A673 (cell line): ENCODE data around the gene CEACAM18. TPM values are rescaled to one million over a fixed set of nuclear protein-coding genes. Genes with fewer than 3 reads are reported as not detected.

Source experiments
- BruUV-seq: library from RNA; stranded (reverse); fragments of 400-500 nt; replicated peaks from 2 replicates; lab custom pipeline; 2021; lab: Mats Ljungman, UMichigan
- CTCF ChIA-PET: fragments of 300-600 bp; sonication (Branson Sonifier 250); formaldehyde crosslinking; loops from one replicate; lab custom pipeline; 2022; ENCODE audit warnings: antibody characterized with exemption; lab: Charles Lee
- POLR2A ChIA-PET: fragments of 300-600 bp; sonication (Branson Sonifier 250); formaldehyde crosslinking; loops from one replicate; lab custom pipeline; 2022; ENCODE audit warnings: antibody characterized with exemption; ENCODE audit not compliant: low non-redundant PET; lab: Charles Lee
- DNase-seq: peaks from one replicate; pipeline ENCODE4 v3.0.0-alpha.2; 2015; ENCODE audit warnings: low spot score
- H3K27ac ChIP-seq: fragments of 200-600 bp; sonication (generic); 2 replicates; pipeline ENCODE4 v1.5.1; 2016; ENCODE audit warnings: mixed run types, low read depth, mild to moderate bottlenecking, mixed read lengths, antibody characterized with exemption, low read length; ENCODE audit not compliant: poor library complexity, severe bottlenecking
- H3K27me3 ChIP-seq: fragments of 200-600 bp; sonication (generic); replicated peaks from 2 replicates; pipeline ENCODE4 v1.6.1; 2017; ENCODE audit warnings: mixed run types, low read depth, mild to moderate bottlenecking, mixed read lengths, antibody characterized with exemption, low read length; ENCODE audit not compliant: insufficient read depth, poor library complexity
- H3K36me3 ChIP-seq: fragments of 200-600 bp; sonication (generic); 2 replicates; pipeline ENCODE4 v1.6.1; 2016; ENCODE audit warnings: mixed run types, mild to moderate bottlenecking, mixed read lengths, antibody characterized with exemption, low read length; ENCODE audit not compliant: insufficient read depth, poor library complexity, severe bottlenecking
- H3K4me1 ChIP-seq: fragments of 200-600 bp; sonication (generic); 2 replicates; pipeline ENCODE4 v1.6.1; 2017; ENCODE audit warnings: mixed run types, mild to moderate bottlenecking, mixed read lengths, antibody characterized with exemption, low read length; ENCODE audit not compliant: insufficient read depth, poor library complexity, severe bottlenecking
- H3K4me3 ChIP-seq: fragments of 200-600 bp; sonication (generic); 2 replicates; pipeline ENCODE4 v1.5.1; 2016; ENCODE audit warnings: low read depth, mixed run types, mild to moderate bottlenecking, mixed read lengths, low read length; ENCODE audit not compliant: poor library complexity, severe bottlenecking
- H3K9me3 ChIP-seq: fragments of 200-600 bp; sonication (generic); 2 replicates; pipeline ENCODE4 v1.6.1; 2016; ENCODE audit warnings: mixed run types, low read depth, mild to moderate bottlenecking, mixed read lengths, antibody characterized with exemption, low read length; ENCODE audit not compliant: poor library complexity, severe bottlenecking
- CTCF ChIP-seq: fragments of 300-800, 200-600 bp; sonication (generic); conservative IDR thresholded peaks from 2 replicates; pipeline ENCODE4 v1.5.1; 2017; ENCODE audit warnings: low read depth, mild to moderate bottlenecking, antibody characterized with exemption, low read length, moderate library complexity, mixed read lengths
- EZH2 ChIP-seq: fragments of 200-600 bp; sonication (generic); IDR thresholded peaks from 2 replicates; pipeline ENCODE4 v1.6.1; 2017; ENCODE audit warnings: borderline replicate concordance, low read depth, mild to moderate bottlenecking, mixed read lengths, antibody characterized with exemption, low read length; ENCODE audit not compliant: poor library complexity, severe bottlenecking
- intact Hi-C: fragments of 100-400 bp; cut with micrococcal nuclease; formaldehyde crosslinking; loops from one replicate; pipeline ENCODE4 v1.10.0; 2022; ENCODE audit not compliant: unreplicated experiment
- total RNA-seq: library from RNA; stranded (reverse); gene quantifications from 2 replicates; pipeline ENCODE4 v1.2.3, GENCODE V29; 2021

Gene CEACAM18
- total RNA-seq, 1 experiment from 2014 or later: not detected

- Histone ChIP-seq H3K36me3 (no peaks in the 10 kb centered on the region), H3K4me1 (no peaks in the 10 kb centered on the region), H3K9me3 (no peaks in the 10 kb centered on the region), H3K27ac (no peak overlapping the region), H3K27me3 (peaks cover 68% of the 10 kb centered on the region), H3K4me3 (no peak overlapping the region)
- intact Hi-C loops: no loop called here
- BruUV-seq: no TSS peak
- no peak for DNase-seq
- TF ChIP-seq EZH2 (no peak), CTCF (no peak)
- CTCF ChIA-PET: no interaction called here
- POLR2A ChIA-PET: no interaction called here
These were observed 28.9 kb downstream of the CEACAM18 start for GRCh38 chr19:51507192-51507591.

- intact Hi-C loops: no loop called here
- no peak for TF ChIP-seq CTCF
- TF ChIP-seq EZH2: no peak
- ChIA-PET CTCF (no interaction called here), POLR2A (no interaction called here)
- DNase-seq: no peak
- H3K36me3 ChIP-seq: no peaks in the 10 kb centered on the region
- H3K4me1 ChIP-seq: no peaks in the 10 kb centered on the region
- no peak overlapping the region for H3K27ac ChIP-seq
- no peak overlapping the region for H3K4me3 ChIP-seq
- peaks cover 69% of the 10 kb centered on the region for H3K27me3 ChIP-seq
- no TSS peak for BruUV-seq
- H3K9me3 ChIP-seq: no peaks in the 10 kb centered on the region
These were observed 29.3 kb downstream of the CEACAM18 start for GRCh38 chr19:51507640-51508058.

GRCh38 chr19:51508059-51508733 is 29.9 kb downstream of the CEACAM18 start:
- Histone ChIP-seq H3K4me3 (no peak overlapping the region), H3K27me3 (peaks cover 74% of the 10 kb centered on the region), H3K36me3 (no peaks in the 10 kb centered on the region), H3K4me1 (no peaks in the 10 kb centered on the region), H3K27ac (no peak overlapping the region), H3K9me3 (no peaks in the 10 kb centered on the region)
- BruUV-seq: no TSS peak
- no peak for DNase-seq
- ChIA-PET CTCF (no interaction called here), POLR2A (no interaction called here)
- TF ChIP-seq EZH2 (no peak), CTCF (no peak)
- intact Hi-C loops: no loop called here
